Adrenal gland (tissue), 5 donors: ENCODE results near the gene LYPD1.

ENCODE experiments used
- CTCF ChIP-seq, 6 experiments: fragments of 450-650 bp in 4 of 6; fragments of 200-600 bp in 2 of 6; sonication (generic) in 1 of 6; IDR thresholded peaks; 1 replicate in 5 of 6; 2 replicates in 1 of 6; pipeline versions ENCODE4 v1.5.1 to v1.8.0; 2016 to 2021; ENCODE audit warnings: antibody characterized with exemption in 6 of 6, mild to moderate bottlenecking in 2 of 6, moderate library complexity in 1 of 6
- POLR2A ChIP-seq, 2 donors: fragments of 450-650 bp; IDR thresholded peaks; one replicate each; pipeline ENCODE4 v1.6.1; 2017; ENCODE audit warnings: antibody characterized with exemption in 2 of 2, mild to moderate bottlenecking in 2 of 2, moderate library complexity in 1 of 2
- donor health status: DM: no; HTN: no; CAD: no.

- TF ChIP-seq CTCF (IDR thresholded peaks at IDR 0.05) (no peak), POLR2A (IDR thresholded peaks at IDR 0.05) (no peak)
These were observed 5.9 kb downstream of the LYPD1 start for GRCh38 chr2:132664096-132664495.
